Breast epithelium (tissue), 3 donors: ENCODE results near the gene PIK3IP1.

Experiments used
- CTCF ChIP-seq, 3 donors: fragments of 450-650 bp; IDR thresholded peaks; one replicate each; pipeline ENCODE4 v1.5.1; 2016 to 2017; ENCODE audit warnings: antibody characterized with exemption in 3 of 3, mild to moderate bottlenecking in 3 of 3, moderate library complexity in 3 of 3
- POLR2A ChIP-seq: fragments of 450-650 bp; IDR thresholded peaks from one replicate; pipeline ENCODE4 v1.6.1; 2016; ENCODE audit warnings: antibody characterized with exemption, mild to moderate bottlenecking, moderate library complexity

GRCh38 chr22:31313366-31314147 is 21.3 kb upstream of the PIK3IP1 start:
- TF ChIP-seq CTCF (IDR thresholded peaks at IDR 0.05): peak; percentile 92 to 96 (median 94)
- peak; percentile 10 for TF ChIP-seq POLR2A
